Limb (tissue), 2 donors: ENCODE data around the gene XPA.
"Not testable (repeated sequence)": the region's sequence is repeated elsewhere in the genome, so short reads cannot be mapped to it uniquely, and the experiment has no call there.

Experiments used
- DNase-seq, 2 donors: peaks; one replicate each; pipeline ENCODE4 v3.0.0-alpha.2; 2016; ENCODE audit errors: extremely low spot score in 2 of 2

XPA gene

GRCh38 chr9:97703437-97704344 lies 6.6 kb upstream of the XPA start:
- DNase-seq, result no peak

DNA sequence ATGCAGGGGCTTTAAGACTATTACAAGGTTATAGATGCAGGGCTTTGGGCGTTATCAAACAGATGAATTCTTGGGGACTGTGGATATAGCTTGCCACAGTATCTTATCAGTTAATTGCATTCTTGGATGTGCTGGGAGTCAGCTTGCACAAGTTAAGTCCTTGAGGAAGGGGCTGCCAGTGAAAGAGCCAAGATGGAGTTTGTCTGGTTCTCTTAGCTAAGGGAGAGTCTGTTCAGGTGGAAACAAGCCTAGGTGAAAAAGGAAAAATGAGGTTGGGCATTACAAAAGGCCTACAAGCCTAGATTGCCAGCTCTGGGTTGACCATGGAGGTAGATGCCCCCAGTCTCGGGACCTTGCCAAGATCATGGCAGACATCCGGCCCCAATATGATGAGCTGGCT lies 2.7 kb upstream of the XPA start:
- not testable (repeated sequence) for DNase-seq

DNA sequence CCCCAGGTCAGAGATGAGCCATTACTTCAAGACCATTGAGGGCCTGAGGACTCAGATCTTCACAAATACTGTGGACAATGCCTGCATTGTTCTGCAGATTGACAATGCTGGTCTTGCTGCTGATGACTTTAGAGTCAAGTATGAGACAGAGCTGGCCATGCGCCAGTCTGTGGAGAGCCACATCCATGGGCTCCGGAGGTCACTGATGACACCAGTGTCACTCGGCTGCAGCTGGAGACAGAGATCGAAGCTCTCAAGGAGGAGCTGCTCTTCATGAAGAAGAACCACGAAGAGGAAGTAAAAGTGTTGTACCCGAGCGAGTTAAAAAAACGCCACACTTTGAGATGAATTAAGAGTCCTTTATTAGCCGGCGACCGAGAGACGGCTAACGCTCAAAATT lies 2.1 kb upstream of the XPA start:
- not testable (repeated sequence) for DNase-seq

DNA sequence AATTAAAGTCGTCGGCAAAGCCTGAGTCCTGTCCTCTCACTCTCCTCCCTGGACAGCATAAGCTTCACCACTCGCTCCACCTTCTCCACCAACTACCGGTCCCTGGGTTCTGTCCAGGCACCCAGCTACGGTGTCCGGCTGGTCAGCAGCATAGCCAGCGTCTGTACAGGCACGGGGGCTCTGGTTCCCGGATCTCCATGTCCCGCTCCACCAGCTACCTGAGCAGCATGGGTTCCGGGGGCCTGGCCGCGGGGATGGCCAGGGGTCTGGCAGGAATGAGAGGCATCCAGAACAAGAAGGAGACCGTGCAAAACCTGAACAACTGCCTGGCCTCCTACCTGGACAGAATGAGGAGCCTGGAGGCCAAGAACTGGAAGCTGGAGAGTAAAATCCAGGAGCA lies 1.7 kb upstream of the XPA start:
- no peak for DNase-seq

GRCh38 chr9:97697837-97698236 lies 697 bp upstream of the XPA start:
- no peak for DNase-seq

GRCh38 chr9:97695995-97696802 lies 941 bp downstream of the XPA start:
- DNase-seq, result peak in 1 of 2 donors; percentile 13

DNA sequence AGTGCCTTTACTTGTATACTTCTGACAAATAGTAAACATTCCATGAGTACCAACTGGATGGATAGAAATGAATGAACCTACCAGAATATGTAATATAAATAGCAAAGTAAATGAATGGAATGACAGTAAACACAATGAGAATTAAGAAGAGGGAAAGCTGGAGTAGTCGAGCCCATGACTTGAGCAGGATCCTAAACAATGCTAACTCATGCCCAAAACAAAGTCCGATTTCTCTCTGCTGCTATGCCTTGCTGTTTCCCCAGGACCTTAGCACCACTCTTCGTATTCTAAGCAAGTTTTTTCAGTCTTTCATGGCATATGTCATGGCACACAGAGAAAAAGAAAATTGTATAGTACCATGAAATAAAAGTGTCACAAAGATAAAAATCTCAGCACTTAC lies 1.8 kb downstream of the XPA start:
- no peak for DNase-seq

- DNase-seq, result no peak
These were observed 2.4 kb downstream of the XPA start for GRCh38 chr9:97694769-97695168.

GRCh38 chr9:97689401-97690180 lies 7.5 kb downstream of the XPA start:
- DNase-seq, result no peak

GRCh38 chr9:97688654-97689053 lies 8.5 kb downstream of the XPA start:
- DNase-seq, result no peak

DNA sequence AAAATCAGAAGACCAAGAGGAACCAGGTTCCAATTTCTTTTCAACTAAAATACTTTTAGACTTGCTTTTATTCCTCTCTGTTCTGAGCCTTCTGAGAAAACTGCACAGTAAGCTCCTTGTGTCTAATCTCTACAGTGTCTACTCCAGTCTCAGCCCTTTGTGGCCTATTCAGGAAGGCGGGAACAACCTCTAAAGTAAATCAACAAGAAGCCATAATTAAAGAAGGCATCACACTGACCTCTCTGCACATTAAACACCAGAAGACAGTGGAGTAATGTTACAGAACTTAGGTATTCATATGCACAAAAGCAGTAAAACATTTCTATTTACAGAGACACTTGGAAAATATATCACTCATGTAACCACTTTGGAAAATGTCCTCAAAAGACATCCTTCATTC lies 14.9 kb downstream of the XPA start:
- DNase-seq, result no peak

DNA sequence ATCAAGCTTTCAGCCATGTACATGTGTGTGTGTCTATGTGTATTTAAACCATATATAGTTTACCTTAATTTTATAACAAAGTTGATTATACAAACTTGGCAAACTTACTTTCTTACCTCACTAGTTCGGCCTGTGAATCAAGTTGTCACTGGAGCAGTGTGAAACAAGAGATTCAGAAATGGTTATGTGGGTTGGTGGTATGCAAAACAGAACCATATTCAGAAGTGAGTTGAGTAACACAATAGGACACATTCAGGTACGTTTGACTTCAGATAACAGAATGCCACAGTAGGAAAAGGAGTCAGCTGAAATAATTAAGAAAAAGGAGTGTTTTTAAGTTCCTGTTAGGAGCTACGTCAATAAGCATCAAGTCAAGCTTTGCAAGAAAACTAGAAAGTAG lies 21.5 kb downstream of the XPA start:
- no peak for DNase-seq

DNA sequence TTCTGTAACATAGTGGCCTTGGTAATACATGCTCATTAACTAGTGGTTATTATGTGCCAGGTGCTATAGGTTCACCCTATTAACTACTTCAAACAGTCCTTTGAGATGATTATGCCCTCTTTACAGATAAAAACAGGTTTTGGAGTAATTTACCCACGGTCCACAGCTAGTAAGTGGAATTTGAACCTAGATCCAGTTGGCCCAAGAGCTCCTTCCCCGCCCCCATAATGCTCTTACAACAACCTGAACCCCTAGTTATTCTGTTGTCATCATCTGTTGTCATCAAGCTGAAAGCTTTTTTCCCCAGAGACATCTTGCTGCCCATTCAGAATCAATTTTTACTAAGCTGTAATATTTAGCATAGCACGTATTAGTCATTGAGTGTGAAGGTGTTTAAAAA lies 23.2 kb downstream of the XPA start:
- DNase-seq, result no peak

DNA sequence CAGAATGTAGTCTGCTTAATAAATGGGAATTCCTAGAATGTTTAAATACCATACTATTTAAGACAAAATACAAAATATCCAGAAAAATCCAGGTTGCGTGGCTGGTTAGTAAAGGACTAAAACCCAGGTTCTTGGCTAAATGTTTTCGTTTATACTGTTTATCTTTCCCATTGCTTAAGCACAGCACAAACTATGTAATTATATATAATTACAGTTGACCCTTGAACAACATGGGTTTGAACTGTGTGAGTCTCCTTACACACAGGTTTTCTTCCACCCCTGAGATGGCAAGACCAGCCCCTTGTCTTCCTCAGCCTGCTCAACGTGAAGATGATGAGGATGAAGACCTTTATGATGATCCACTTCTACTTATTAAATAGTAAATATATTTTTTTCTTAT lies 24.7 kb downstream of the XPA start:
- DNase-seq, result no peak

DNA sequence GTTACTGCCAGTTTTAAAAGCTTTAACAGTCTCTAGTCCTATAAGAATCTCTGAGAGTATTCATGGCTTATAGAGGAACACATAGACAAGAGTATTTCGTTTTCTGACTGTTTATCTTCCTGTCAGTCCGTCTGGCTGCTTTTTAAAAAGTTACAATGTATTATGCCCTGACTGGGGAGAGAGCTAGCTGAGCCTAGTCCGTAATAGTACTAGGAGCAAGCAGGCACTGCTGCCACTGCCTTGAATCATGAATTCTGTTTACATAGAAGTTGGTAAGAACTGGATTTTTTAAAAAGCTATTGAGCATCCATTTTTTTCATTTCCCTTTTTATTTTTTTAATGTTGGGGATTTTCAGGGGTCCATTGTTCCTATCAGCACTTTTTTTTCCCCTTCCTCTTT lies 26.6 kb downstream of the XPA start:
- no peak for DNase-seq

DNA sequence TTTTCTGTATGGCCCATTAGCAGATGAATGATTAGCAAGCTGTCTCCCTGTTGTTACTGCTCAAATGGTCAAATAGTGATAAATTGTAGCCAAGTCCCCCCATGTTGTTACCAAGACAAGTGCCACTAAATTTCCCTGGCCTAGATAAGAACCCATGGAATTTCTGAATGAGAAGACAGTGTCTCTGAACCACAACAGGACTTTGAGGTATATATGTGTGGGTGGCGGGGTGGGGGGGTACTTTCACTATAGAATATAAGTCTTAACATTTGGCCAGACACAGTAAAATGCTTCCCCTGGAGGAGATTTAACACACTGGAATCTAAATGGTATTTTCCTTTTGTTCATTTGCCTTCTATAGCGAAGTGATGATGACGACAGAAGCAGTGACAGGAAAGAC lies 28.7 kb downstream of the XPA start:
- DNase-seq, result no peak

DNA sequence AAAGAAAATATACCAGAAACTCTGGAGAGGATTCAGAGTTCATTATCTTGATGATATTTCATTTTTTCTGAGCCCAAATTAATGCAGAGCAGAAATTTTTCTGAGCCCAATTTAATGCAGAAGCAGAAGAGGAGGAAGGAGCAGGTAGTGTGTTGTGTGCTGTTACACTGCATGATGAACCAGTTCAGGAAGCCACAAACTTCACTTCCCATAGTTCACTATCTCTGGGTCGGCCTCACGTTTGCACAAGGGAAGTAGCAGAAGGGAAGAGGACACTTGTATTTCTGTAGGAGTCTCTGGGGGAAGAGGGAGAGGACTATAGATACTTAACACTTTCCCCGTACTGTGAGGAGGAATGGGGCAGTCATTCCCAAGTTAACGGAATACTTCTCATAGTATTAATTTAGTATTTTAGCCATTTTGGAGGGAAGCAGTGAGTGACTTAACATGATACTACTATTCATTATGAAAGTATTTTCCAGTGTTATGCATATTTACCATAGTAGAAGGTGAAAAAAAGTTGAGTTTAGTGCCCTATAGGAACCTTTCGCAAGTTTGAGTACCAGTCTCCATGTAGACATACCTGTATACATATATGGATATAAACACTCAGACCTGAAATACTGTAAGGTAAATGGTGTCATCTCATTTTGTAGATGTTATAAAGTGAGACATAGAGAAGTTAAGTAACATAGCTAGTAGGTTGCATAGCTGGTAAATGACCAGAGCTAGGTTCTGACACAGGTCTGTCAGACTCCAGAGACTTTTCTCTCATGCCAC lies 30.0 kb downstream of the XPA start:
- DNase-seq, result no peak

- no peak for DNase-seq
These were observed 31.4 kb downstream of the XPA start for GRCh38 chr9:97665742-97666141.

DNA sequence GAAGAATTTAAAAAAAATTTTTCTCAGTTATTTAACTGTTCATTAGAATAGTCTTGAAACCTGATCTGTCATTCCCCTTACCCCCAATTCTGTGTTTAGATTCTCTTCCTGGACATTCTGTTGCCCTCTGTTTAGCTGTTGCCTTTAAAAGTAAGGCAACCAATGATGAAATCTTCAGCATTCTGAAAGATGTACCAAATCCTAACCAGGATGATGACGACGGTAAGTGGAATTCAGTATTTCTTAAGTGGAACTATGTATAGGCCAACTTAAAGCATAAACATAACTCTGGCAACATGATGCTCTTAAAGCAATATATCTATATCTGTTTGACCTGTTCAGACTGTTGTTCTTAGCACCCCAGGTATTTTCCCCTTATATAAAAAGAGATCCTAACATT lies 36.3 kb downstream of the XPA start:
- DNase-seq, result no peak

DNA sequence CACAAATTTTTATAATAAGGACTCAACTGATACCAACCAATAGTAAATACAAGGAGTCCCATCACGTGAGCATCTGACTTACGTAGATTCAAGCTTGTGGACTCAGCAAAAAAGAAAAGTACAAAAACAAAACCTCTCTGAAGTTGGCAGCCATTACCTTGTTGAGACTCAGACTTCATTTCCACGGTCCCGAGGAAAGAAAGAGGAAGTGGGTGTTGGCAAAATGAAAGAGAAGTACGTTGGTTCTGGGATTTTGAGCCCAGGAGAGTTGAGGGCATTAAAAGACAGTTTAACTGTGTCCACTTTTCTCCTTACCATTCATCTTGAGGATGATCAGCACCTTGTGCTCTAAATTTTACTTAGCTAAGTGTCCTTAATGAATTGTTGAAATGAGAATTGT lies 36.8 kb downstream of the XPA start:
- no peak for DNase-seq

GRCh38 chr9:97659771-97660170 lies 37.4 kb downstream of the XPA start:
- DNase-seq, result no peak
